ENCODE data around the gene TSPAN31.

The TSPAN31 gene

GRCh38 chr12:57755454-57756372 is 10.9 kb downstream of the TSPAN31 start:
- H3K4me1 ChIP-seq (ENCODE audit: control insufficient read depth, insufficient read depth, low read length), result peaks cover 16% of the 10 kb centered on the region
- POLR2A ChIA-PET, result interaction anchor here (0.7 to 2.0 kb wide), 4 partner anchors 8 to 16 kb away, joined by 3 to 8 read pairs (median 5); partner anchors contain the start of genes CYP27B1, EEF1AKMT3, METTL1 and TSPAN31
- no peaks in the 10 kb centered on the region for H3K9me3 ChIP-seq (ENCODE audit: control insufficient read depth, insufficient read depth, low read depth, low read length)
- H3K27ac ChIP-seq (ENCODE audit: extremely low read depth, low read depth, low read length), result peak overlapping the region; percentile 69; the same call in 1 of the 2 replicates
- peaks cover 10 to 45% of the 10 kb centered on the region in 2 experiments for H3K36me3 ChIP-seq (ENCODE audit: control insufficient read depth in 2 of 2, insufficient read depth in 1 of 2, low read length in 2 of 2)
- peak overlapping the region; percentile 63 for H3K4me3 ChIP-seq (ENCODE audit: low read depth, low read length)
- CTCF ChIA-PET, result interaction anchor here (0.6 to 2.4 kb wide), 8 partner anchors 10 to 151 kb away, joined by 3 to 26 read pairs (median 4); partner anchors contain the start of genes CYP27B1, EEF1AKMT3 and METTL1
- TF ChIP-seq ZSCAN18 (tag by site-specific recombination; IDR thresholded peaks at IDR 0.05), result no peak
- peak; percentile 58 for TF ChIP-seq PATZ1 (tag by site-specific recombination; IDR thresholded peaks at IDR 0.05)
- TF ChIP-seq ZNF488 (tag by site-specific recombination; IDR thresholded peaks at IDR 0.05), result no peak
- TF ChIP-seq ZNF335 (tag by site-specific recombination; conservative IDR thresholded peaks at IDR 0.05), result peak; percentile 58; the same call in 1 of the 2 replicates
- TF ChIP-seq ZNF2 (tag by site-specific recombination; IDR thresholded peaks at IDR 0.05), result no peak
- no peak for TF ChIP-seq MEIS1 (CRISPR knock-in tag; IDR thresholded peaks at IDR 0.05; ENCODE audit: borderline replicate concordance)
- peak; percentile 82 for TF ChIP-seq ZBTB26 (tag by site-specific recombination; optimal IDR thresholded peaks at IDR 0.05)
- no peak for TF ChIP-seq BCL11A (tag by site-specific recombination; IDR thresholded peaks at IDR 0.05; ENCODE audit: low read depth)
- no peak for TF ChIP-seq KLF17 (tag by site-specific recombination; IDR thresholded peaks at IDR 0.05)
- TF ChIP-seq ZNF580 (tag by site-specific recombination; IDR thresholded peaks at IDR 0.05), result no peak
- no peak for TF ChIP-seq YY2 (tag by site-specific recombination; IDR thresholded peaks at IDR 0.05)
- no peak for TF ChIP-seq OSR2 (tag by site-specific recombination; IDR thresholded peaks at IDR 0.05)
- no peak for TF ChIP-seq ZNF664 (tag by site-specific recombination; IDR thresholded peaks at IDR 0.05)
- TF ChIP-seq KLF8 (tag by site-specific recombination; IDR thresholded peaks at IDR 0.05), result peak; percentile 49; the same call in 1 of the 2 replicates
- no peak for TF ChIP-seq YY1 (tag by site-specific recombination; IDR thresholded peaks at IDR 0.05)
- TF ChIP-seq ZNF596 (tag by site-specific recombination; IDR thresholded peaks at IDR 0.05), result no peak
- TF ChIP-seq ZNF391 (tag by site-specific recombination; IDR thresholded peaks at IDR 0.05; ENCODE audit: borderline replicate concordance, low read depth), result no peak
- TF ChIP-seq ZNF221 (tag by site-specific recombination; IDR thresholded peaks at IDR 0.05; ENCODE audit: borderline replicate concordance), result no peak
- no peak for TF ChIP-seq KLF9 (tag by site-specific recombination; IDR thresholded peaks at IDR 0.05; ENCODE audit: low read depth)
- no peak for TF ChIP-seq FEZF1 (tag by site-specific recombination; IDR thresholded peaks at IDR 0.05)
- TF ChIP-seq GLI2 (tag by site-specific recombination; IDR thresholded peaks at IDR 0.05; ENCODE audit: borderline replicate concordance, low read depth), result no peak
- peak; percentile 65 for TF ChIP-seq ZNF341 (tag by site-specific recombination; IDR thresholded peaks at IDR 0.05; ENCODE audit: low read depth)
- TF ChIP-seq PBX3 (CRISPR knock-in tag; IDR thresholded peaks at IDR 0.05), result no peak
- no peak for TF ChIP-seq ZNF239 (tag by site-specific recombination; IDR thresholded peaks at IDR 0.05)
